ENCODE results near the gene SHANK1.

SHANK1 gene

GRCh38 chr19:50713556-50714236 lies 5.9 kb downstream of the SHANK1 start:
- TF ChIP-seq POLR2A (IDR thresholded peaks at IDR 0.05; ENCODE audit: low read depth, low read length) (no peak), PAX5 (IDR thresholded peaks at IDR 0.05; ENCODE audit: insufficient read depth, low read length, severe bottlenecking) (no peak), TAF1 (IDR thresholded peaks at IDR 0.05; ENCODE audit: low read depth, low read length) (no peak), SPI1 (IDR thresholded peaks at IDR 0.05; ENCODE audit: low read depth, low read length) (no peak), POU2F2 (IDR thresholded peaks at IDR 0.05; ENCODE audit: low read depth, low read length) (no peak), POLR2AphosphoS5 (IDR thresholded peaks at IDR 0.05; ENCODE audit: low read depth, low read length) (no peak)
- no peak for FAIRE-seq
- no peak for DNase-seq (ENCODE audit: insufficient read length, low spot score)

GRCh38 chr19:50712833-50713232 lies 6.8 kb downstream of the SHANK1 start:
- TF ChIP-seq POLR2AphosphoS5 (IDR thresholded peaks at IDR 0.05; ENCODE audit: low read depth, low read length) (no peak), SPI1 (IDR thresholded peaks at IDR 0.05; ENCODE audit: low read depth, low read length) (no peak), POLR2A (IDR thresholded peaks at IDR 0.05; ENCODE audit: low read depth, low read length) (no peak), TAF1 (IDR thresholded peaks at IDR 0.05; ENCODE audit: low read depth, low read length) (no peak), PAX5 (IDR thresholded peaks at IDR 0.05; ENCODE audit: insufficient read depth, low read length, severe bottlenecking) (no peak), POU2F2 (IDR thresholded peaks at IDR 0.05; ENCODE audit: low read depth, low read length) (no peak)
- FAIRE-seq (no peak), DNase-seq (ENCODE audit: insufficient read length, low spot score) (no peak)

GRCh38 chr19:50711805-50712204 lies 7.8 kb downstream of the SHANK1 start:
- no peak for DNase-seq (ENCODE audit: insufficient read length, low spot score)
- no peak for TF ChIP-seq TAF1 (IDR thresholded peaks at IDR 0.05; ENCODE audit: low read depth, low read length)
- TF ChIP-seq PAX5 (IDR thresholded peaks at IDR 0.05; ENCODE audit: insufficient read depth, low read length, severe bottlenecking) = no peak
- TF ChIP-seq SPI1 (IDR thresholded peaks at IDR 0.05; ENCODE audit: low read depth, low read length) = no peak
- no peak for TF ChIP-seq POLR2AphosphoS5 (IDR thresholded peaks at IDR 0.05; ENCODE audit: low read depth, low read length)
- TF ChIP-seq POU2F2 (IDR thresholded peaks at IDR 0.05; ENCODE audit: low read depth, low read length) = no peak
- TF ChIP-seq POLR2A (IDR thresholded peaks at IDR 0.05; ENCODE audit: low read depth, low read length) = no peak
- FAIRE-seq = no peak

GRCh38 chr19:50711196-50711595 lies 8.4 kb downstream of the SHANK1 start:
- DNase-seq (ENCODE audit: insufficient read length, low spot score) = no peak
- no peak for FAIRE-seq
- TF ChIP-seq POU2F2 (IDR thresholded peaks at IDR 0.05; ENCODE audit: low read depth, low read length) (no peak), SPI1 (IDR thresholded peaks at IDR 0.05; ENCODE audit: low read depth, low read length) (no peak), POLR2AphosphoS5 (IDR thresholded peaks at IDR 0.05; ENCODE audit: low read depth, low read length) (no peak), PAX5 (IDR thresholded peaks at IDR 0.05; ENCODE audit: insufficient read depth, low read length, severe bottlenecking) (no peak), TAF1 (IDR thresholded peaks at IDR 0.05; ENCODE audit: low read depth, low read length) (no peak), POLR2A (IDR thresholded peaks at IDR 0.05; ENCODE audit: low read depth, low read length) (no peak)

GRCh38 chr19:50710612-50711011 lies 9.0 kb downstream of the SHANK1 start:
- no peak for FAIRE-seq
- no peak for TF ChIP-seq POLR2AphosphoS5 (IDR thresholded peaks at IDR 0.05; ENCODE audit: low read depth, low read length)
- no peak for TF ChIP-seq PAX5 (IDR thresholded peaks at IDR 0.05; ENCODE audit: insufficient read depth, low read length, severe bottlenecking)
- no peak for TF ChIP-seq POU2F2 (IDR thresholded peaks at IDR 0.05; ENCODE audit: low read depth, low read length)
- no peak for TF ChIP-seq SPI1 (IDR thresholded peaks at IDR 0.05; ENCODE audit: low read depth, low read length)
- no peak for TF ChIP-seq TAF1 (IDR thresholded peaks at IDR 0.05; ENCODE audit: low read depth, low read length)
- no peak for TF ChIP-seq POLR2A (IDR thresholded peaks at IDR 0.05; ENCODE audit: low read depth, low read length)

GRCh38 chr19:50710094-50710493 lies 9.5 kb downstream of the SHANK1 start:
- FAIRE-seq = no peak

More at GRCh38 chr19:50710612-50711011, 9.0 kb downstream of the SHANK1 start:
- DNase-seq (ENCODE audit: insufficient read length, low spot score) = no peak

GRCh38 chr19:50708179-50708879 lies 11.3 kb downstream of the SHANK1 start:
- TF ChIP-seq SPI1 (IDR thresholded peaks at IDR 0.05; ENCODE audit: low read depth, low read length) = no peak
- no peak for TF ChIP-seq TAF1 (IDR thresholded peaks at IDR 0.05; ENCODE audit: low read depth, low read length)
- DNase-seq (ENCODE audit: insufficient read length, low spot score) (no peak), FAIRE-seq (no peak)

More at GRCh38 chr19:50710094-50710493, 9.5 kb downstream of the SHANK1 start:
- DNase-seq (ENCODE audit: insufficient read length, low spot score) = no peak
- TF ChIP-seq POU2F2 (IDR thresholded peaks at IDR 0.05; ENCODE audit: low read depth, low read length) (no peak), PAX5 (IDR thresholded peaks at IDR 0.05; ENCODE audit: insufficient read depth, low read length, severe bottlenecking) (no peak), POLR2A (IDR thresholded peaks at IDR 0.05; ENCODE audit: low read depth, low read length) (no peak), SPI1 (IDR thresholded peaks at IDR 0.05; ENCODE audit: low read depth, low read length) (no peak), TAF1 (IDR thresholded peaks at IDR 0.05; ENCODE audit: low read depth, low read length) (no peak), POLR2AphosphoS5 (IDR thresholded peaks at IDR 0.05; ENCODE audit: low read depth, low read length) (no peak)

GRCh38 chr19:50706387-50706786 lies 13.2 kb downstream of the SHANK1 start:
- no peak for DNase-seq (ENCODE audit: insufficient read length, low spot score)
- FAIRE-seq = no peak
- TF ChIP-seq PAX5 (IDR thresholded peaks at IDR 0.05; ENCODE audit: insufficient read depth, low read length, severe bottlenecking) (no peak), POLR2A (IDR thresholded peaks at IDR 0.05; ENCODE audit: low read depth, low read length) (no peak), SPI1 (IDR thresholded peaks at IDR 0.05; ENCODE audit: low read depth, low read length) (no peak), TAF1 (IDR thresholded peaks at IDR 0.05; ENCODE audit: low read depth, low read length) (no peak), POU2F2 (IDR thresholded peaks at IDR 0.05; ENCODE audit: low read depth, low read length) (no peak), POLR2AphosphoS5 (IDR thresholded peaks at IDR 0.05; ENCODE audit: low read depth, low read length) (no peak)

GRCh38 chr19:50705422-50706019 lies 14.1 kb downstream of the SHANK1 start:
- TF ChIP-seq POU2F2 (IDR thresholded peaks at IDR 0.05; ENCODE audit: low read depth, low read length) = no peak
- TF ChIP-seq TAF1 (IDR thresholded peaks at IDR 0.05; ENCODE audit: low read depth, low read length) = no peak
- TF ChIP-seq POLR2AphosphoS5 (IDR thresholded peaks at IDR 0.05; ENCODE audit: low read depth, low read length) = no peak
- no peak for TF ChIP-seq POLR2A (IDR thresholded peaks at IDR 0.05; ENCODE audit: low read depth, low read length)
- no peak for TF ChIP-seq PAX5 (IDR thresholded peaks at IDR 0.05; ENCODE audit: insufficient read depth, low read length, severe bottlenecking)
- no peak for TF ChIP-seq SPI1 (IDR thresholded peaks at IDR 0.05; ENCODE audit: low read depth, low read length)
- peak; percentile 68 for DNase-seq (ENCODE audit: insufficient read length, low spot score)
- FAIRE-seq = peak; percentile 71

Data from GM12891 (cell line).